Vagina (tissue), 2 donors: ENCODE results near the gene C3orf33.

ENCODE experiments used
- POLR2A ChIP-seq, 2 donors: fragments of 450-650 bp; IDR thresholded peaks; one replicate each; pipeline ENCODE4 v1.6.1; 2017; ENCODE audit warnings: antibody characterized with exemption in 2 of 2, mild to moderate bottlenecking in 2 of 2, moderate library complexity in 2 of 2
- POLR2AphosphoS5 ChIP-seq, 2 donors: sonication (generic); formaldehyde crosslinking; IDR thresholded peaks; one replicate each; pipeline ENCODE4 v1.9.0; 2017; ENCODE audit warnings: antibody characterized with exemption in 2 of 2, mild to moderate bottlenecking in 2 of 2, low read depth in 1 of 2; ENCODE audit not compliant: insufficient read depth in 1 of 2

DNA sequence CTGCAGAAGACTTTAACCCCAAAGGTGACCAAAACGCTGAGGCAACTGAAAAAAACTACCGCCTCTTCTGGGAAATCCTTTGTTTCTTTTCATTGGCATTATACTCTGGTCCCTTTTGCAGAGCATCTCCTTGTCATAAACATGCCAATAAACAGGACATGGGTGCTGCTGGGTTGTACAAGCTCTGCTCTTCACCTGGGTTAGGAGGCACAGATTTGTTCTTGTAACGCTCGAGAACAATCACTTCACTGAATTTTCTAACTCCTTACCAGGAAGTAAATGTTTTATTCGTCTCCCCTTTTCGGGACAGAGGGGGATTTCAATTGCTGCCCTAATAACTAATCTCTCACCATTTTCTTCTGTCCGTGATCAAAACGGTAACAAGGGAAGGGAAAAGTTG, 62.5 kb downstream of the C3orf33 start:
- TF ChIP-seq POLR2AphosphoS5 (IDR thresholded peaks at IDR 0.05; ENCODE audit: insufficient read depth in 1 of 2, low read depth in 1 of 2) = no peak
- TF ChIP-seq POLR2A (IDR thresholded peaks at IDR 0.05) = no peak
